GM12891 (cell line): Measurements from ENCODE around the gene CDH23.

Experiments used
- PAX5 ChIP-seq: IDR thresholded peaks from 2 replicates; pipeline ENCODE4 v1.6.1; 2011; ENCODE audit warnings: low read length, moderate library complexity, mild to moderate bottlenecking; ENCODE audit not compliant: insufficient read depth, severe bottlenecking
- POLR2A ChIP-seq: IDR thresholded peaks from 2 replicates; pipeline ENCODE4 v1.6.1; 2011; ENCODE audit warnings: low read depth, low read length, control low read depth
- POLR2AphosphoS5 ChIP-seq: IDR thresholded peaks from 2 replicates; pipeline ENCODE4 v1.6.1; 2011; ENCODE audit warnings: low read depth, low read length, control low read depth
- POU2F2 ChIP-seq: IDR thresholded peaks from 2 replicates; pipeline ENCODE4 v1.6.1; 2011; ENCODE audit warnings: low read depth, mild to moderate bottlenecking, control low read depth, low read length, moderate library complexity
- TAF1 ChIP-seq: IDR thresholded peaks from 2 replicates; pipeline ENCODE4 v1.6.1; 2011; ENCODE audit warnings: low read depth, low read length, control low read depth

DNA sequence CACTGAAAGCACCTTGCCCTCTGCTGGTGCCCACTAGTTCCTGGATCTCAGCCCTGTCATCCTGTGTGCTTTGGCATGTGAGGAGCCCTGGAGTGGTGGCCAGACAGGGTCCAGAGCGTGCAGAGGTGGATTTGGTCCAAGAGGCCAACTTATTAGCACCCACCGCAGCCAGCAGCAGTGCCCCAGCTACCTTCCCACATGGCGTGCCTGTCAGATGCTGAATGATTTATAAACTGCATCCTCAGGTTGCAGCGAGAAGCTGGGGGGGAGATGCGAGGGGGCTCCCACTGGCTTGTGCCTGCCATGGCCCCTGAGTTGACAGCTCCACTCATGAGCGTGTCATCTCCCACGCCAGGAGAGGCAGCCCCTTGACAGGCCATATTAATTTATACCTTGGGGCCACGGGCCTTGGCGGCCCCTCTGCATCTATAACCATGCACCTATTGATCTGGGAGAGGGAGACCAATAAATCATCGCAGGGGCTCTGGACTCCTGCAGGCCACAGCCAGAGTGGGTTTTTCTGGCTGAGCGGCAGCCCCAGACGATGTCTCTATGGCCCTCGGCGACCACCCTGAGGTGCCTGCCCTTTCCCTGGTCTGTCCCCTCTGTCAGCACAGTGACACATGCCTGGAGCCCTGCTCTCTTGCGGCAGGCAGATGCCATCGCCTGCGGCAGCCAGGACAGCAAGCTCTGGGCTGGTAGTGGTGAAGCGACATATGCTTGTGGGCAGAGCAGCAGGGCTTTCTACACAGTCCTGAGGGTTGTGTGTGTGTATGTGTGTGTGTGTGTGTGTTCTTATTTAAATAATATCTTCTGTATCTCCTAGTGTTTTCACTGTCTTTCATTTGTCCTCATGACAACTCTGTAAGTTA, 120.8 kb downstream of the CDH23 start:
- no peak for TF ChIP-seq POLR2A
- TF ChIP-seq TAF1: no peak
- TF ChIP-seq POLR2AphosphoS5: no peak
- no peak for TF ChIP-seq PAX5
- TF ChIP-seq POU2F2: no peak
